ENCODE data around the gene LSM3.

DNA sequence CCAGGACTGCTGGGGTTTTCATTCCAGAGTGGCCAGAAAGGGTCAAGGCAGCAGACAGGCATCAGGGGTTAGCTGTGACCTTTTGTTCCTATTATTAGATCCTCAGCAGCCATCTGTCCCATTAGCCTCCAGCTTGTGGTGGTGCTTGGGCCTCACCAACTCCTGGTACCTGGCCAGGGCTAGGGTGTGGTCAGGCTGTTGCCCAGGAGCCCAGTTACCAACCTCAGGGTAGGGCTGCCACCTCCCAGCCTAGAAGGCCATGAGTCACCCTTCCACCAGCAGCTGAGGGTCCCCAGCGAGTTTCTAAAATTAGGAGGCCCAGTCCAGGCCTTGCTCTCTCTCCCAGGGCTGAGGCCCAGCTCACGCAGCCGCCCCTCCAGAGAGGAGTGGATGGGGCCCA is 41.6 kb upstream of the LSM3 start:
- TF ChIP-seq, protein P1, sequence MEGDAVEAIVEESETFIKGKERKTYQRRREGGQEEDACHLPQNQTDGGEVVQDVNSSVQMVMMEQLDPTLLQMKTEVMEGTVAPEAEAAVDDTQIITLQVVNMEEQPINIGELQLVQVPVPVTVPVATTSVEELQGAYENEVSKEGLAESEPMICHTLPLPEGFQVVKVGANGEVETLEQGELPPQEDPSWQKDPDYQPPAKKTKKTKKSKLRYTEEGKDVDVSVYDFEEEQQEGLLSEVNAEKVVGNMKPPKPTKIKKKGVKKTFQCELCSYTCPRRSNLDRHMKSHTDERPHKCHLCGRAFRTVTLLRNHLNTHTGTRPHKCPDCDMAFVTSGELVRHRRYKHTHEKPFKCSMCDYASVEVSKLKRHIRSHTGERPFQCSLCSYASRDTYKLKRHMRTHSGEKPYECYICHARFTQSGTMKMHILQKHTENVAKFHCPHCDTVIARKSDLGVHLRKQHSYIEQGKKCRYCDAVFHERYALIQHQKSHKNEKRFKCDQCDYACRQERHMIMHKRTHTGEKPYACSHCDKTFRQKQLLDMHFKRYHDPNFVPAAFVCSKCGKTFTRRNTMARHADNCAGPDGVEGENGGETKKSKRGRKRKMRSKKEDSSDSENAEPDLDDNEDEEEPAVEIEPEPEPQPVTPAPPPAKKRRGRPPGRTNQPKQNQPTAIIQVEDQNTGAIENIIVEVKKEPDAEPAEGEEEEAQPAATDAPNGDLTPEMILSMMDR (IDR thresholded peaks at IDR 0.05) = no peak
- TF ChIP-seq EP300 (IDR thresholded peaks at IDR 0.05) = no peak
